SK-N-MC (cell line): ENCODE data around the gene S100A12.

ENCODE experiments used
- DNase-seq: peaks from one replicate; pipeline ENCODE4 v3.0.0-alpha.2; 2011; ENCODE audit warnings: low read depth, low spot score
- H3K27ac ChIP-seq: fragments of 200-600 bp; sonication (generic); 2 replicates; pipeline ENCODE4 v1.5.1; 2016; ENCODE audit warnings: mixed run types
- H3K36me3 ChIP-seq: fragments of 200-600 bp; sonication (generic); 2 replicates; pipeline ENCODE4 v1.6.1; 2017; ENCODE audit warnings: antibody characterized with exemption, low read length, mixed read lengths; ENCODE audit not compliant: insufficient read depth
- H3K4me3 ChIP-seq: fragments of 200-600 bp; sonication (generic); 2 replicates; pipeline ENCODE4 v1.5.1; 2016
- H3K9ac ChIP-seq: fragments of 200-600 bp; sonication (generic); 2 replicates; pipeline ENCODE4 v1.8.0; 2017; ENCODE audit warnings: mixed run types, mixed read lengths; ENCODE audit not compliant: insufficient read length
- H3K9me3 ChIP-seq: fragments of 200-600 bp; sonication (generic); 2 replicates; pipeline ENCODE4 v1.6.1; 2017; ENCODE audit warnings: low read depth, mild to moderate bottlenecking, antibody characterized with exemption, low read length, moderate library complexity, mixed read lengths
- EZH2 ChIP-seq: fragments of 200-600 bp; sonication (generic); IDR thresholded peaks from one replicate; pipeline ENCODE4 v1.6.1; 2017; ENCODE audit warnings: antibody characterized with exemption
- FOXP2 ChIP-seq: optimal IDR thresholded peaks from 2 replicates; pipeline ENCODE3; 2011; ENCODE audit warnings: mild to moderate bottlenecking, moderate library complexity; ENCODE audit not compliant: insufficient read depth; ENCODE audit errors: extremely low read length, control extremely low read depth
- POLR2AphosphoS5 ChIP-seq: IDR thresholded peaks from 2 replicates; pipeline ENCODE4 v1.6.1; 2012; ENCODE audit warnings: mild to moderate bottlenecking, low read depth, low read length, borderline replicate concordance

Gene S100A12

DNA sequence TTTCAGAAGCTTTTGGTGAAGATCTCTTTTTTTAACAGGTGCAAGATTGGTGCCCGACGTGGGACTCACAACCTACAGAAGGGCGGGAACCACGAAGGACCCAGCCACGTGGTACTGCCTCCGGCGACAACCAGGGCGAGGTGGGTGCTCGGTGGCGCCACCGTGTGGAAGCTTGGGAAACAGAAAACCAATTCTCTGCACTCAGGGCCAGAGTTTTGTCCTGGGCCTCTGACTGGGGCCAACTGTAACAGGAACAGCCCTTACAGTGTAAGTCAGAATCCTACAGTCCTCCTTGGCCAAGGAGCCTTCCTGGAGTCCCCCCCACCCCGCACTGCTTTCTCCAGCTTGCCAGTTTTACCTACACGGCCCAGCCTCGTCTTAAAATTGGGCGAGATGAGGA, 29.3 kb upstream of the S100A12 start:
- no peak for DNase-seq
- Histone ChIP-seq H3K9ac (no peak overlapping the region), H3K36me3 (no peaks in the 10 kb centered on the region), H3K4me3 (no peak overlapping the region), H3K27ac (no peak overlapping the region), H3K9me3 (no peaks in the 10 kb centered on the region)
- TF ChIP-seq FOXP2 (no peak), POLR2AphosphoS5 (no peak), EZH2 (no peak)

- Histone ChIP-seq H3K9ac (no peak overlapping the region), H3K9me3 (no peaks in the 10 kb centered on the region), H3K4me3 (no peak overlapping the region), H3K27ac (no peak overlapping the region), H3K36me3 (no peaks in the 10 kb centered on the region)
- TF ChIP-seq EZH2 (no peak), POLR2AphosphoS5 (no peak), FOXP2 (no peak)
- DNase-seq, result no peak
Measured at GRCh38 chr1:153404086-153404635, 28.7 kb upstream of the S100A12 start.

- TF ChIP-seq EZH2 (no peak), POLR2AphosphoS5 (no peak), FOXP2 (no peak)
- Histone ChIP-seq H3K27ac (no peak overlapping the region), H3K4me3 (no peak overlapping the region), H3K9me3 (no peaks in the 10 kb centered on the region), H3K36me3 (no peaks in the 10 kb centered on the region), H3K9ac (no peak overlapping the region)
- DNase-seq, result no peak
Measured at GRCh38 chr1:153403421-153404085, 28.1 kb upstream of the S100A12 start.

- no peaks in the 10 kb centered on the region for H3K9me3 ChIP-seq
- DNase-seq, result no peak
- no peaks in the 10 kb centered on the region for H3K36me3 ChIP-seq
- no peak for TF ChIP-seq EZH2
- no peak for TF ChIP-seq FOXP2
- no peak for TF ChIP-seq POLR2AphosphoS5
- no peak overlapping the region for H3K27ac ChIP-seq
- H3K9ac ChIP-seq, result no peak overlapping the region
- no peak overlapping the region for H3K4me3 ChIP-seq
Measured at GRCh38 chr1:153402226-153402625, 26.8 kb upstream of the S100A12 start.

GRCh38 chr1:153401461-153401860, 26.0 kb upstream of the S100A12 start:
- Histone ChIP-seq H3K4me3 (no peak overlapping the region), H3K9ac (no peak overlapping the region), H3K9me3 (no peaks in the 10 kb centered on the region), H3K36me3 (no peaks in the 10 kb centered on the region), H3K27ac (no peak overlapping the region)
- TF ChIP-seq POLR2AphosphoS5 (no peak), FOXP2 (no peak)
- no peak for DNase-seq

GRCh38 chr1:153400244-153400643, 24.8 kb upstream of the S100A12 start:
- Histone ChIP-seq H3K9ac (no peak overlapping the region), H3K4me3 (no peak overlapping the region), H3K9me3 (no peaks in the 10 kb centered on the region), H3K27ac (no peak overlapping the region), H3K36me3 (no peaks in the 10 kb centered on the region)
- DNase-seq, result no peak
- no peak for TF ChIP-seq EZH2
- no peak for TF ChIP-seq FOXP2
- no peak for TF ChIP-seq POLR2AphosphoS5

- TF ChIP-seq EZH2 (no peak), POLR2AphosphoS5 (no peak), FOXP2 (no peak)
Measured at GRCh38 chr1:153399401-153400055, 24.1 kb upstream of the S100A12 start.

DNA sequence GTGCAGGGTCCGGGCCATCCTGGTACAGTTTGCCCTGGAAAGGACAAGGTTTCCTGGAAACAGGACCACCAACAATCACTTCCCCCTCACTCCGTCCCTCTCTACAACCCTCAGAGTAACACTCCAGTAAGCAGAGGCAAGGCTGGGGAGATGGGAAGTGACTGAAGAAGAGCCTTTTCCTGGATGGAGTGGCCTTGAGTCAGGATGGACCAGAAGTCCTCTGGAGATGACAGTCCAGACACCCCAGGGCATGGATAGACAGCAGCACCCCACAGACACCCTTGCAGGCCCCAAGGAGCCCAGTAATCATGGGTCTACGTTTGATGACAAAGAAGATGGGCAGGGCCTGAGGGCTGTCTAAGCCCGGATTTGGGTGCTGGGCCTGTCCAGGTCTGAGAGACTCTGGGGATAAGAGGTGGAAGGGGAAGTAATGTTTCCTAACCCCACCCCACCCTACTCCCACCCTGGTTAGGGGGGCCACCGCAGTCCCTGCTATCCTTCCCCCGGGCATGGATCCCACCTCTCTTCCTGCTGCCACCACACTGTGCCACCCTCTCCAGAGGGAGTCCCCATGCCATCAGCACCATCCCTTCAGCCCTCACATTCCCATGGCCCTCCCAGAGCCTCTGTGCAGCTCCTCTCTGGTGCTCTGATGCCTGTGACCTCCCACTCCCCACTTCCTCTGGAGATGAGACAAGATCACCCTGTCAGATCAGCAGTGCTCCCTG, 22.7 kb upstream of the S100A12 start:
- Histone ChIP-seq H3K36me3 (no peaks in the 10 kb centered on the region), H3K27ac (no peak overlapping the region), H3K4me3 (no peak overlapping the region), H3K9ac (no peak overlapping the region), H3K9me3 (no peaks in the 10 kb centered on the region)
- no peak for TF ChIP-seq POLR2AphosphoS5
- TF ChIP-seq FOXP2, result no peak
- no peak for TF ChIP-seq EZH2
- DNase-seq, result no peak

More at GRCh38 chr1:153399401-153400055, 24.1 kb upstream of the S100A12 start:
- Histone ChIP-seq H3K27ac (no peak overlapping the region), H3K4me3 (no peak overlapping the region), H3K9ac (no peak overlapping the region), H3K36me3 (no peaks in the 10 kb centered on the region), H3K9me3 (no peaks in the 10 kb centered on the region)
- DNase-seq, result no peak
